MM.1S (cell line): ENCODE measurements around the gene STARD6.
"Not testable (repeated sequence)": the region's sequence is repeated elsewhere in the genome, so short reads cannot be mapped to it uniquely, and the experiment has no call there.

ENCODE experiments used
- DNase-seq: peaks from one replicate; pipeline ENCODE4 v3.0.0-alpha.2; 2015
- H2AFZ ChIP-seq: fragments of 300-600 bp; sonication (generic); 2 replicates; pipeline ENCODE4 v1.6.0; 2016; ENCODE audit warnings: antibody characterized with exemption, low read length
- H3F3A ChIP-seq: fragments of 300-600 bp; sonication (generic); 2 replicates; pipeline ENCODE4 v1.6.1; 2016; ENCODE audit warnings: mild to moderate bottlenecking, antibody characterized with exemption, low read length, moderate library complexity, mixed read lengths; ENCODE audit not compliant: insufficient read depth
- H3K27ac ChIP-seq: fragments of 300-600 bp; sonication (generic); 2 replicates; pipeline ENCODE4 v1.5.1; 2016; ENCODE audit warnings: mild to moderate bottlenecking, low read length
- H3K27me3 ChIP-seq: fragments of 300-600 bp; sonication (generic); replicated peaks from 2 replicates; pipeline ENCODE4 v1.6.0; 2016; ENCODE audit warnings: low read length; ENCODE audit not compliant: insufficient read depth
- H3K36me3 ChIP-seq: fragments of 300-600 bp; sonication (generic); replicated peaks from 2 replicates; pipeline ENCODE4 v1.6.1; 2016; ENCODE audit warnings: mild to moderate bottlenecking, low read length, mixed read lengths; ENCODE audit not compliant: insufficient read depth
- H3K4me1 ChIP-seq: fragments of 300-600 bp; sonication (generic); 2 replicates; pipeline ENCODE4 v1.6.1; 2016; ENCODE audit warnings: low read length, mixed read lengths
- H3K4me2 ChIP-seq: fragments of 300-600 bp; sonication (generic); 2 replicates; pipeline ENCODE4 v1.6.0; 2016; ENCODE audit warnings: low read depth, low read length
- H3K4me3 ChIP-seq: fragments of 300-600 bp; sonication (generic); 2 replicates; pipeline ENCODE4 v1.5.1; 2016; ENCODE audit warnings: low read length, mixed read lengths
- H3K79me2 ChIP-seq: fragments of 300-600 bp; sonication (generic); 2 replicates; pipeline ENCODE4 v1.6.1; 2016; ENCODE audit warnings: mixed run types, low read length, mixed read lengths
- H3K9ac ChIP-seq: fragments of 300-600 bp; sonication (generic); 2 replicates; pipeline ENCODE4 v1.6.1; 2016; ENCODE audit warnings: low read length, mixed read lengths
- H3K9me2 ChIP-seq: fragments of 300-600 bp; sonication (generic); replicated peaks from 2 replicates; pipeline ENCODE4 v1.6.1; 2016; ENCODE audit warnings: mild to moderate bottlenecking, low read length, mixed read lengths; ENCODE audit not compliant: insufficient read depth
- H3K9me3 ChIP-seq: fragments of 300-600 bp; sonication (generic); replicated peaks from 2 replicates; pipeline ENCODE4 v1.6.1; 2016; ENCODE audit warnings: mild to moderate bottlenecking, low read length, mixed read lengths; ENCODE audit not compliant: insufficient read depth
- H4K20me1 ChIP-seq: fragments of 300-600 bp; sonication (generic); 2 replicates; pipeline ENCODE4 v1.6.1; 2016; ENCODE audit warnings: mild to moderate bottlenecking, low read length, moderate library complexity, mixed read lengths; ENCODE audit not compliant: insufficient read depth
- CTCF ChIP-seq: fragments of 300-600 bp; sonication (generic); IDR thresholded peaks from 2 replicates; pipeline ENCODE4 v1.5.1; 2016; ENCODE audit warnings: antibody characterized with exemption, low read length, mixed read lengths
- EZH2 ChIP-seq: fragments of 300-600 bp; sonication (generic); optimal IDR thresholded peaks from 2 replicates; pipeline ENCODE3; 2017; ENCODE audit warnings: low read depth, mild to moderate bottlenecking, antibody characterized with exemption, low read length, mixed read lengths
- EZH2phosphoT487 ChIP-seq: fragments of 300-600 bp; sonication (generic); IDR thresholded peaks from 2 replicates; pipeline ENCODE4 v1.6.1; 2018; ENCODE audit warnings: antibody characterized with exemption, low read length

STARD6 gene

DNA sequence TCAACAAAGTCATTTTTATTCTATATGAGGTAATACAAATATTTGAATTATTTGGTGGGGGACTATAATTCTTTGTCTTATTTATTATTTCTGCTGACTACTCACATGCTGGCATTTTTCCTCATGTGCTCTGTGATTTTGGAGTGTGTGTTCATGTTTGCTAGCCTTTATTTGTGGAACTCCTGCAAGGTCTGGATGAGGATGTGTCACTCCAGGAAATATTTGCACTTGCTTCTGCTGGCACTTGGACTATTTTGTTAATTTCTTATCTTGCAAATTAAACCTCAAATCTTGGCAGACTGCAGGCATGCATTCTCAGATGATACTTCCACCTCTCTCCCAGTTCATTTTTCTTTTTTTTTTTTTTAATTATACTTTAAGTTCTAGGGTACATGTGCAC lies 54.2 kb downstream of the STARD6 start:
- Histone ChIP-seq H3K36me3 (no peaks in the 10 kb centered on the region), H3K79me2 (no peaks in the 10 kb centered on the region), H4K20me1 (no peaks in the 10 kb centered on the region), H2AFZ (no peak overlapping the region), H3K9me2 (no peaks in the 10 kb centered on the region), H3K27me3 (no peaks in the 10 kb centered on the region), H3F3A (no peaks in the 10 kb centered on the region), H3K4me2 (no peak overlapping the region), H3K4me1 (no peaks in the 10 kb centered on the region), H3K9me3 (no peaks in the 10 kb centered on the region), H3K4me3 (no peak overlapping the region), H3K9ac (no peak overlapping the region), H3K27ac (no peak overlapping the region)
- no peak for DNase-seq
- TF ChIP-seq EZH2phosphoT487 (no peak), EZH2 (no peak), CTCF (no peak)

GRCh38 chr18:54298991-54299390 lies 58.7 kb downstream of the STARD6 start:
- not testable (repeated sequence) for H2AFZ ChIP-seq, H3F3A ChIP-seq, H3K9me2 ChIP-seq, H3K27ac ChIP-seq, H3K4me3 ChIP-seq, H3K79me2 ChIP-seq, H3K36me3 ChIP-seq, H3K4me2 ChIP-seq, H4K20me1 ChIP-seq, H3K9me3 ChIP-seq, H3K9ac ChIP-seq, H3K4me1 ChIP-seq, H3K27me3 ChIP-seq, DNase-seq

GRCh38 chr18:54296062-54296461 lies 61.6 kb downstream of the STARD6 start:
- no peak for TF ChIP-seq EZH2phosphoT487
- TF ChIP-seq EZH2, result no peak
- no peak for TF ChIP-seq CTCF
- H3K36me3 ChIP-seq, result no peaks in the 10 kb centered on the region
- H3K27ac ChIP-seq, result no peak overlapping the region
- H3K27me3 ChIP-seq, result no peaks in the 10 kb centered on the region
- H4K20me1 ChIP-seq, result no peaks in the 10 kb centered on the region
- H3K9ac ChIP-seq, result no peak overlapping the region
- no peak for DNase-seq
- no peaks in the 10 kb centered on the region for H3K9me2 ChIP-seq
- H3K9me3 ChIP-seq, result no peaks in the 10 kb centered on the region
- no peaks in the 10 kb centered on the region for H3K4me1 ChIP-seq
- 0 out of 2 replicates have a peak, but pooled peaks cover 3% of the 10 kb centered on the region for H3F3A ChIP-seq
- no peak overlapping the region for H3K4me3 ChIP-seq
- no peaks in the 10 kb centered on the region for H3K79me2 ChIP-seq
- no peak overlapping the region for H3K4me2 ChIP-seq
- no peak overlapping the region for H2AFZ ChIP-seq

DNA sequence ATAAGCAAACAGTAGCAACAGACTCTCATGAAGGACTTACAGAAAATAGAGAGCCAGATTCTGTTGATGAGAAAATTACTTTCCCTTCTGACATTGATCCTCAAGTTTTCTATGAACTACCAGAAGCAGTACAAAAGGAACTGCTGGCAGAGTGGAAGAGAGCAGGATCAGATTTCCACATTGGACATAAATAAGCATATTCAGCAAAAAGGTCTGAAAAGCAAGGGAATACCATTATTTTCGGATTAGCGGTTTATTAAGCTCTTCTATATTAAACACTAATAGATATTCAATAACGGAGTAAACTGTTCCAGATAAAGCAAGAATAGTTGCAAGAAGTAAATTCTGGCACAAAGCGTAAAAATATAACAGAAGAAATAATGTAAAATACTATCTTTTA lies 63.4 kb downstream of the STARD6 start:
- TF ChIP-seq CTCF (no peak), EZH2 (no peak), EZH2phosphoT487 (no peak)
- Histone ChIP-seq H4K20me1 (no peaks in the 10 kb centered on the region), H3K4me1 (no peaks in the 10 kb centered on the region), H3K9me3 (no peaks in the 10 kb centered on the region), H3K79me2 (no peaks in the 10 kb centered on the region), H3K4me3 (no peak overlapping the region), H3K27ac (no peak overlapping the region), H3K4me2 (no peak overlapping the region), H3F3A (0 out of 2 replicates have a peak, but pooled peaks cover 3% of the 10 kb centered on the region), H3K9ac (no peak overlapping the region), H3K27me3 (no peaks in the 10 kb centered on the region), H2AFZ (no peak overlapping the region), H3K9me2 (no peaks in the 10 kb centered on the region), H3K36me3 (no peaks in the 10 kb centered on the region)
- no peak for DNase-seq
